ENCODE data around the gene C16orf54.
"Not testable (repeated sequence)": the region's sequence is repeated elsewhere in the genome, so short reads cannot be mapped to it uniquely, and the experiment has no call there.

The C16orf54 gene

GRCh38 chr16:29698484-29699323, 47.1 kb downstream of the C16orf54 start:
- H3K4me1 Mint-ChIP-seq = peaks cover 24 to 37% of the 10 kb centered on the region in 2 donors
- no peaks in the 10 kb centered on the region for H3K27me3 Mint-ChIP-seq
- ATAC-seq (replicated peaks) (no peak), DNase-seq (no peak)
- no peak overlapping the region for H3K4me3 Mint-ChIP-seq
- peaks cover 16 to 28% of the 10 kb centered on the region in 2 donors for H3K36me3 Mint-ChIP-seq
- H3K9me3 Mint-ChIP-seq = peaks cover 3 to 6% of the 10 kb centered on the region in 2 donors
- H3K27ac Mint-ChIP-seq = peak overlapping the region; percentile 38

- no peak for ATAC-seq (replicated peaks)
- Mint-ChIP-seq H3K4me1 (peaks cover 24 to 33% of the 10 kb centered on the region in 2 donors), H3K9me3 (peaks cover 3 to 6% of the 10 kb centered on the region in 2 donors), H3K27me3 (no peaks in the 10 kb centered on the region), H3K4me3 (no peak overlapping the region), H3K36me3 (peaks cover 16 to 28% of the 10 kb centered on the region in 2 donors), H3K27ac (no peak overlapping the region)
- no peak for DNase-seq
These were observed 47.7 kb downstream of the C16orf54 start for GRCh38 chr16:29698042-29698441.

- no peaks in the 10 kb centered on the region for H3K27me3 Mint-ChIP-seq
- no peak for ATAC-seq (replicated peaks)
- peaks cover 3 to 6% of the 10 kb centered on the region in 2 donors for H3K9me3 Mint-ChIP-seq
- peaks cover 19 to 27% of the 10 kb centered on the region in 2 donors for H3K4me1 Mint-ChIP-seq
- DNase-seq = no peak
- H3K27ac Mint-ChIP-seq = no peak overlapping the region
- peaks cover 16 to 28% of the 10 kb centered on the region in 2 donors for H3K36me3 Mint-ChIP-seq
- H3K4me3 Mint-ChIP-seq = no peak overlapping the region
These were observed 48.4 kb downstream of the C16orf54 start for GRCh38 chr16:29697391-29697790.

GRCh38 chr16:29696881-29697331, 48.9 kb downstream of the C16orf54 start:
- Mint-ChIP-seq H3K4me3 (no peak overlapping the region), H3K9me3 (peaks cover 3 to 6% of the 10 kb centered on the region in 2 donors), H3K36me3 (peaks cover 16 to 28% of the 10 kb centered on the region in 2 donors), H3K27ac (no peak overlapping the region), H3K4me1 (peaks cover 15 to 22% of the 10 kb centered on the region in 2 donors), H3K27me3 (no peaks in the 10 kb centered on the region)
- ATAC-seq (replicated peaks) (no peak), DNase-seq (no peak)

GRCh38 chr16:29695675-29696074, 50.1 kb downstream of the C16orf54 start:
- not testable (repeated sequence) for ATAC-seq (replicated peaks); H3K4me3 Mint-ChIP-seq; H3K27ac Mint-ChIP-seq; H3K27me3 Mint-ChIP-seq; DNase-seq; H3K9me3 Mint-ChIP-seq
- peaks cover 20 to 32% of the 10 kb centered on the region in 2 donors for H3K36me3 Mint-ChIP-seq
- peaks cover 12 to 17% of the 10 kb centered on the region in 2 donors for H3K4me1 Mint-ChIP-seq

GRCh38 chr16:29694384-29695195, 51.2 kb downstream of the C16orf54 start:
- ATAC-seq (replicated peaks) = peak in 1 of 2 donors; percentile 51
- H3K9me3 Mint-ChIP-seq = peaks cover 3 to 7% of the 10 kb centered on the region in 2 donors
- DNase-seq = no peak
- peaks cover 13 to 19% of the 10 kb centered on the region in 2 donors for H3K4me1 Mint-ChIP-seq
- H3K4me3 Mint-ChIP-seq = no peak overlapping the region
- no peak overlapping the region for H3K27ac Mint-ChIP-seq
- H3K36me3 Mint-ChIP-seq = peaks cover 27 to 29% of the 10 kb centered on the region in 2 donors
- no peaks in the 10 kb centered on the region for H3K27me3 Mint-ChIP-seq

GRCh38 chr16:29692606-29693005, 53.2 kb downstream of the C16orf54 start:
- H3K9me3 Mint-ChIP-seq; ATAC-seq (replicated peaks); H3K4me3 Mint-ChIP-seq; H3K27ac Mint-ChIP-seq; H3K27me3 Mint-ChIP-seq; DNase-seq: not testable (repeated sequence)
- H3K4me1 Mint-ChIP-seq = peaks cover 16 to 29% of the 10 kb centered on the region in 2 donors
- H3K36me3 Mint-ChIP-seq = peaks cover 17 to 22% of the 10 kb centered on the region in 2 donors

Data from stimulated activated naive B cell treated with anti-CD40 and anti-IgM and Interleukin-4, amounts not matched to agents 10 μg/mL and 1 μg/mL and 100 μg/mL, for 72 hours (primary cell).